ENCODE data around the gene COL8A2.
"Not testable (repeated sequence)": the region's sequence is repeated elsewhere in the genome, so short reads cannot be mapped to it uniquely, and the experiment has no call there.

Gene COL8A2

DNA sequence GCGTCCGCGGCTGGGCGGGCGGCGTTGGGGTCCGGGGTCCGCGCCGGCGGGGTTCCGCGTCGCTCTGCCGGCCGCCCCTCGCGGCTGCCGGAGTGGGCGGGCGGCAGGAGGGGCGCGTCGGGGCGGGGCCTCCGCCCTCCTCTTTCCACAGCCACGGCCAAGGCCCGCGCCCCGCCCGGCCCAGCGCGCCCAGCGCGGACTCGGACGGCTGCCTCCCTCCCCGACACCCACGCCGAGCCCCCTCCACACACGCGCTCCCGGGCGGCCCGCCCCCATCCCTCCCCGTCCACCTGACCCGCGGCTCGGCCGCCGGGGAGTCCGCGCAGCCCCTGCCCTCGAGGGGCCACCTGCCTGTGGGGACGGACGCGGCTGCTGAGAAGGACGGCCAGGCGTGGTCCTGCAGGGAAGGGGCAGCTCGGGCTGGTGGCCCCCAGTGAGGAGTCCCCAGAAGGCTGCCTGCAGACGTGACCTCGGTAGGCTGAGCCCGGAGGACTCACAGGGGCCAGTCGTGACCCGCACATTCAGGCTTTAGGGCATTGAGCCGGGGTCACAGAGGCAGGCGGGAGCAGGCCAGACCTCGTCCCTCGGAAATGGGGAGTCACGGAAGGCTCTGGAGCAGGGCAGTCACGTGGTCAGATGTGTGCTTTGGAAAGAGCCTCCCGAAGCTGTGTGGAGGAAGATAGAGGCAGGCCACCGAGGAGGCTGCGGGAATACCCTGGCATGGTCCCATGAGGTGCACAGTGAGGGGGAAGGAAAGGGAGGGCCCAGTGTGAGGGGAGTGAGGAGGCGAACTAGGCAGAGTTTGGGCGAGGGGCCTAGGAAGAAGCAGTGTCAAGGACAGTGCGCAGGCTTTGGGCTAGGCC is at the start of gene COL8A2:
COL8A2 (minus strand) TSS at position 94 of the 863 bp plus-strand sequence. CDS start 24,980 bp downstream, outside the sequence.
- no peak for DNase-seq (ENCODE audit: low read depth in 2 of 2)

DNA sequence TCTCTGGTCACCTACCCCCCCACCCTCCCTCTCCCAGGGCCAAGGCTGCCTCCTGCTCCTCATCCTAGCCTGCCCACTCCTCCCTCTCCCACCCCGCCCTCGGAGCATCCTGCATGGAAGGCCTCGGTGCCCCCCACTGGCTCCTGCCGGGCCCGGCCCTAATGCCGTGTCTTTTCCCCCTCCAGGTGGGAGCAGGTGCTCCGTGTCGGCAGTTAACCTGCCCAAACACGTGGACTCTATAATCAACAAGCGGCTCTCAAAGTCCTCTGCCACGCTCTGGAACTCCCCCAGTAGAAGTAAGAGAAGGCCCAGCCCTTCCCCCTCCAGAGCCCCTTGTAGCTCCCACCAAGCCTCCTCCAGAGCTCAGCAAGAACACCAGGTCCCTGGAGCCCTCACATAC is 49.7 kb upstream of the COL8A2 start:
- DNase-seq (ENCODE audit: low read depth in 2 of 2) = no peak

DNA sequence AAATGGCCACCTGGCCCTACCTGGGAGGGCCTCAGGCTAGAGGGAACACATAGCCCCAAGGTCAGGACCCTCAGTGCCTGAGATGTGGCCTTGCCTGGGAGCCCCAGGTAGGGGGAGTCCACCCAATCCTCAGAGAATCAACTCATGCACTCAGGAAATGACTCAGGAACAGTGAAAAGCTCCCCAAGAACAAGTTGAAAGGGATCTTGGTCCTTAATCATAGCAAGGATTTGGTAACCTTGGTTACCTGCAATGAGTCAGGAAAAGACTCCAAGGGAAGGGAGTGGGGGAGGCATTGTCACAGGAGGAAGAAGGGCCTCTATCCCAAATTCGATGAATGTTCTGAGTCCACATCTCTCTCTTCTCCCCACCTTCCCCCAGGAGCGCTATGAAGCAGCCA is 48.0 kb upstream of the COL8A2 start:
- DNase-seq (ENCODE audit: low read depth in 2 of 2) = no peak

DNA sequence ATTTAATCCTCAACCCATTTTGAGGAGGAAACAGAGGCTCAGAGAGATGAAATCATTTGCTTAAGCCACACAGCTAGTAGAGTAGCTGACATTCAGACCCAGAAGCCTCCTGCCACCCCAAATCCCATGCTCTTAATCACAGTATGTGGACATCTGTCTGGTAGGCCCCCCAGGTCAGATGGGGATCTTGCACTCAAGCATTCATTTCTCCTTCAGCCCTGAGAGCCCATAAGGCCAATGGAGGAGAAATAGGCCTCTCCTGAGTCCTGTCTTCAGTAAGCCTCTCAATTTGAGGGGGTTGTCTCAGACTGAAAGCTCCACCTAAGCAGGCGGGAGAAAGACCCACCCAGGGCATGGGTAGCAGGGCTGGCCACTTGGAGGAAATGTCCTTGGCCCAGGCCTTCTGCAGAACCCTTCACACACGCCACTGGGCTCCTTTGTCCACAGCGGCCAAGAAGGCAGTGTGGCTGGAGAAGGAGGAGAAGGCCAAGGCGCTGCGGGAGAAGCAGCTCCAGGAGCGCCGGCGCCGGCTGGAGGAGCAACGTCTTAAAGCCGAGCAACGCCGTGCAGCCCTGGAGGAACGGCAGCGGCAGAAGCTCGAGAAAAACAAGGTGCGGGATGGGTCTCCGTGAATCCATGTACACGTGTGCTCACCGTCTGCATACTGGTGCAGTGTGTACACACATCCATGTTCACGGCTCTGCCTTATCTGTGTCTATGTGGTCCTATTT is 47.2 kb upstream of the COL8A2 start:
- no peak for DNase-seq (ENCODE audit: low read depth in 2 of 2)

DNA sequence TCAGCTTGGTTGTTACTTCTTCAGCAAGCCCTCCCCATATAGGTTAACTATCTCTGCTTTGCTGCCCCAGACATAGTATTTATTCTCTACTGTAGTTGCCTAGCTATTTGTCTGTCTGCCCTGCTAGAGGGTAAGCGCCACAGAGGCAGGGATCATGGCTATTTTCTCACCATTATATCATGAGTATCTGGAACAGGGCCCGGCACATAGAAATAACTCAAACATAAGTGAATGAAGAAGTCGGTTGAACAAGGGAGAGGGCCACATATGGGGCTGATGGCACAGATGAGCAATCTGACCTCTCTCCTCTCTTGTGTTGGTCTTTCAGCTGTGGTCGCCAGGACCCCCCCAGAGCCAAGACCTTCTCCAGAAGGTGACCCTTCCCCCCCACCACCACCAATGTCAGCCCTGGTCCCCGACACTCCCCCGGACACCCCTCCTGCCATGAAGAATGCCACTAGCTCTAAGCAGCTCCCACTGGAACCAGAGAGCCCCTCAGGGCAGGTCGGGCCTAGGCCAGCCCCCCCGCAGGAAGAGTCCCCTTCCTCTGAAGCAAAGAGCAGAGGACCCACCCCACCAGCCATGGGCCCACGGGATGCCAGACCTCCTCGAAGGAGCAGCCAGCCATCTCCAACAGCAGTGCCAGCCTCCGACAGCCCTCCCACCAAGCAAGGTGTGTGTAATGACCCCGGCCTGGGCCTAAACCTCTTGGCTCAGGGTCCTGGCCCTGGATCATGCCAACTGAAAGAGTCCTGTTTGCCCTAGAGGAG is 45.8 kb upstream of the COL8A2 start:
- DNase-seq (ENCODE audit: low read depth in 2 of 2) = no peak

DNA sequence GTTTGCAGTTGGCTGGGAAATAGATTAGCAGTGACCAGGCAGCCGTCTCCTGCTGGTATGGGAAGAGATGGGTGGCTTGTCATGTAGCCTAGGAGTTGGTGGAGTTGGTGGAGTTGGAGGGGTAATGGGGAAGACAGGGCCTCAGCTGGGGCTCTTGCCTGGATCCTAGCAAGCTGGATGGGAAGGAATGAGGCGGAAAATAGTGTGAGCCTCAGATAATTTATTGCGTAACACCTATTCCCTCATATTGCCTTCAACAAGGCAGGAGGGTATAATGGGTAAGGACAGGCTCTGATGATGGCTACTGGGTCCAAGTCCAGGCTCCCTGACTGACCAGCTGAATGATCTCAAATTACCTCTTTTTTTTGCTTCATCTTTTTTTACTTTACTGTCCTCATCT is 43.5 kb upstream of the COL8A2 start:
- DNase-seq (ENCODE audit: low read depth in 2 of 2) = no peak

DNA sequence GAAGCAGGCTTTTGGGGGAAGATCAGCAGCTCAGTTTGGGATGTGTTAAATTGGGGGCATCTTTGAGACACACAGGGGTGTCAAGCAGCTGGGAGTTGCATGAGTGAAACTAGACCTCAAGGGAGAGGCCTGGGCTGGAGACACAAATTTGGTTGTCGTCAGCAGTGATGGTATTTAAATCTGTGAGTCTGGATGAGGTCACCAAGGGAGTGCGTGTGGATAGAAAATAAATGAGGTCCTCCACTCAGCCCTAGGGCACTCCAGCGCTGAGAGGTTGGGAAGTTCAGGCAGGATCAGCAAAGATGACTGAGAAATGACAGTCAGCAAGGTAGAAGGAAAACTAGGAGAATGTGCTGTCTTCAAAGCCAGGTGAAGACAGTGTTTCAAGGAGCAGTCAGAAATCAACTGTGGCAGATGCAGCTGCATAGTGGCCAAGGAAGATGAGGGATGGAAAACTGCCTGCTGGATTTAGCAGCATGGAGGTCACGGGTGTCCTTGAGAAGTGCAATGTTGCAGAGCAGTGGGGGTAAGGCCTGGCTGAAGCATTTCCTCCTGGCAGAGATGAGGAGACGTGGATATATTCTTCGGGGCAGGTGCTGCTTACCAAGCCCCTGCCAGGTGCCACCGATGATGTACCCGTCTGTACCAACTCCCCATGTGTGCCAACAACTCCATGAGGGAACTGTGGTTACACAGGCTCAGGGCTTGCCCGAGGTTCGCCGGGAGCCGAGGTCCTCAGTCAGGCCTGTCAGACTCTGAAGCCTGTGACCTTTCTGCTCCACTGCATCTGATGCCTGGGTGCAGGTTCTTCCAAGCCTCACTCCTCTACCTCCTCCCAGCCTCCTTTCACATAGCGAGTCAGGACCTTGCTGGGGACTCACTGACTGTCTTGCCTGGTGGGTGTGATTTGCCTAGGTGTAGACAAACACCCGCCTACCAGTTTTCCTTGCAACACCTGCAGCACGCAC is 42.2 kb upstream of the COL8A2 start:
- DNase-seq (ENCODE audit: low read depth in 2 of 2) = no peak

DNA sequence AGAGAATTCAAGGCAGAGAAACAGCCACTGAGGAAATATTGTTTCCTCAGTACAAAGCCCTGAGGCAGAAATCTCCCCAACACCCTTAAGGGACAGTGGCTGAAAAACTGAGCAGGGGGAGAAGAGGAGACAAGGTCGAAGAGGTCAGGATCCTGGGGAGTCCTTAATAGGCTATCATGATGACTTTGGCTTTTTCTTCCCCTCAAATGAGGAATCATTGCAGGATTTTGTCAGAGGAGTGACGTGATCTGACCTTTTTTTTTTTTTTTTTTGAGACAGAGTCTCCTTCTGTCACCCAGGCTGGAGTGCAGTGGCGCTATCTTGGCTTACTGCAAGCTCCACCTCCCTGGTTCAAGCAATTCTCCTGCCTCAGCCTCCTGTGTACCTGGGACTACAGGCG is 41.1 kb upstream of the COL8A2 start:
- DNase-seq (ENCODE audit: low read depth in 2 of 2) = no peak

DNA sequence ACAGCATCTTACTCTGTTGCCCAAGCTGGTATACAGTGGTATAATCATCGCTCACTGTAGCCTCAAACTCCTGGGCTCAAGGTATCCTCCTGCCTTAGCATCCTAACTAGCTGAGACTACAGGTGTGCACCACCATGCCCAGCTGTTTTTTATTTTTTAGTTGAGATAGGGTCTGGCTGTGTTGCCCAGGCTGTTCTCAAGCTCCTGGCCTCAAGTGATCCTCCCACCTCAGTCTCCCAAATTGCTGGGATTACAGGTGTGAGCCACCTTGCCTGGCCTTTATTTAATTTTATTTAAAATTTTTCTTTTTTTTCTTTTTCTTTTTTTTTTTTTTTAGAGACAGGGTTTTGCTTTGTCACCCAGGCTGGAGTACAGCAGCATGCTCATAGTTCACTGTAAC is 40.1 kb upstream of the COL8A2 start:
- no peak for DNase-seq (ENCODE audit: low read depth in 2 of 2)

DNA sequence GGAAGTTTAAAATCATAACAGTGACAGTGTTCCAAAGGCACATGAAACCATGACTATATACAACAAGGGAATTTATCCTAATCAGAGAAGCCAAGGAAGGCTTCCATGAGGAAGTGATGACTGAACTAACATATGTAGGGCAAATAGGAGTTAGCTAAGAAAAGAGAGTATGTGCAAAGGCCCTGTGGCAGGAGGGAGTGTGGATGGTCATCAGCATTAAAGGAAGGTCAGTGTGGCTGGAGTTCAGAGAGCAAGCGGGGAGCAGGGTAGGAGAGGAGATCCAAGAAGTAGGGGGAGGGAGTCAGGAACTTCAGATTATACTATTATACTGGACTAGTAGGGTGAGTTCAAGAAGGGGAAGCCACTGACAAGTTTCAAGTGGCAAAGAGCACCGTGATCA is 39.3 kb upstream of the COL8A2 start:
- DNase-seq (ENCODE audit: low read depth in 2 of 2) = no peak

DNA sequence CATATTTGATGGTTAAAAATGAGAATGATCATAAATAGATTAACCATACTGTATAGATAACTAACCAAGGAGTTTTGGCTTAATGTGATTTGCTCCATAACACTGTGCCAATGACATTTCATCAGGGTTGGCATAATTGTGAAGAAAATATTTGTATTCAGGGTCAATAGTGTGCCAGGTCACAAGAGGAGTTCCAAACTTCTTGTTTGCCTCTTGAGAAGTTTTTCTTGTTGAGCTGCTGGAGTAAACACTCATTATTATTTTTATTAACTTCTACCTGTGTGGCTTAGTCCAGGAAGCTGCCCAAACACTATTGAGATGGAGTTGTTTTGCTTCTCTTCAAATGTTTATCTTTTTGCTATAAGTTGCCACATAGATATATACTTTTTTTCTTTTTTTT is 38.4 kb upstream of the COL8A2 start:
- no peak for DNase-seq (ENCODE audit: low read depth in 2 of 2)

DNA sequence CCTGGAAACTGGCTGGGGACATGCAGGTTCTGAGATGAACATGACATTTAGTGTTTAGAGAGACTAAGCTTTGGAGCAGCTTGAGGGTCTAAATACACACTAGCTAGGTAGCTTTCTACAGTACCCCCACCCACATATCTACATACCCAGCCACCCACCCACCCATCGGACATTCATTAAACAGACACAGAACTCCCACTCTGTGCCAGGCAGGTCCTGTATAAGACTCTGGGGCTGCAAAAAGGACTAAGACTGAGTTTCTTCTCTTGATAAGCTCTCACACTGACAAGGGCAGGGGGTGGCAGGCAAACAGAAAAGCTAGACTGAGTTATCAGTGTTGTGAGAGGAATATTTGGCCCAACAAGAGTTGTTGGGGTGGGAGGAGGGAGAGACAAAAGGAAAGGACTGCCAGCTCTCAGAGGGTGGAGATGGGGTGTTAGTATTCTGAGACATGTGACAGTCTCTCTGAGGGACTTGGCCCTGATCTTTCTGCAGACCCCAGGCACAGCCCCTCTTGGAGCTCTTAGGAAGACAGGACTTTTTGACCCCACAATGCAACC is 37.7 kb upstream of the COL8A2 start:
- DNase-seq (ENCODE audit: low read depth in 2 of 2) = no peak

DNA sequence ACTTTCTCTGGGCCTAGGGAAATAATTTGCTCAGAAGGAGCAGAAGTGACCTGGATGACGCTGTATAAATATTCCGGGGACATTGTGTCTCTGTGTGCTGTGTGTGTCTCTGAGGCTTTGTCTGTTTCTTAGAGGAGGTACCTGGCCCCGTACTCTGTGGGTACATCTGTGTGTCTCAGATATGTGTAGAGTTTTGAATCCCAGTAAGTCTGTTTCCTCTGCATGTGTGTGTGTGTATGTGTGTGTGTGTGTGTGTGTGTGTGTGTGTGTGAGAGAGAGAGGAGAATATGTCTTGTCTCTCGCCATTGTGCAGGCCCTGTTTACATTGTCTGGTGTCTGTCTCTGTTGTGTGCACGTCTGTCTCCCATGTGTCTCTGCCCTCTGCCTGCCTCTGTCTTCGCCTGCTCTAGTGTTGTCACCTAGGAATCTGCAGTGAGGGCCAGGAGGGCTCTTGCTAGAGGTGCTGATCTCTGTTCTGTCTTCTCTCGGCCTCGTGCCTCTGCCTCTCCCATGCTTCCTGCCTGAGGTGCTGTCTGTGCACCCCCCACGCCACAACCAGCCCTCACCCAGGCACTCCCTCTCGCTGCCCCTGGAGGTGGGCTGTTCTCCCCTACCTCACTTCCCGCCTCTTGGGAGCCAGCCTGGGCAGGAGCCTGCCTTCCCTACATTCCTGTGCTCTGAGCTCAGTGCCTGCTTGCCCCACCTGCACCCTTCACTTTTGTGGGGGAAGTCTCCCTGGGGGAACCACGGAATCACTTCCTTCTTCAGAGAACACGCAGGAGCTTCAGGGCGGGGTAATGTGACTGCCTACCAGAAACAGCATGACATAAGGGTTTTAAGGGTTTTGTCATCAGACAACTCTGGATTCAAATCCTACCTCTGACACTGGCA is 36.9 kb upstream of the COL8A2 start:
- no peak for DNase-seq (ENCODE audit: low read depth in 2 of 2)

DNA sequence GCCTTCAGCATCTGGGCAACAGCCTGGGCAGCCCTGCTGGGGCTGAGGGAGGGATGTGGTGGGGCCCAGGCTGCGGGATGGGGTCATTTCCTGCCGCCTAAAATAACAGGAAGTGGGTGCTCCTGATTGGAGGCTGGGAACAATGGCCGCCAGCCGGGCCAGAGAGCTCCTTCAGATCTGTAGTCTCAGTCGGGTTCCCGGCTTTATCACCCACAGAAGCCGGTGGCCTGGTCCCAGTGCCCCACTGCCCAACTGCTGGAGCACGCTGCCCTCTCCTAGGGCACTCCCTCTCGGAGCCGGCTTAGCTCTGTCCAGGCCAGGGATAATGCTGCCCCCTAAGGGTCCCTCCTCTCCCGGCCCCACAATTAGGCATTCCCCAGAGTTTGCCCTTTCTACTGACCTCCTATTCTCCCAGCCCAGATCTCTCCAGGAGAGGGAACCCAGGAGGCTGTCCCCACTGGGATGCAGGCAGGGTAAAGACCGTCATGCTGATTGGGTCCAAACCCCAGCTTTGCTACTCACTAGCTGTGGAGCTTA is 36.0 kb upstream of the COL8A2 start:
- no peak for DNase-seq (ENCODE audit: low read depth in 2 of 2)

DNA sequence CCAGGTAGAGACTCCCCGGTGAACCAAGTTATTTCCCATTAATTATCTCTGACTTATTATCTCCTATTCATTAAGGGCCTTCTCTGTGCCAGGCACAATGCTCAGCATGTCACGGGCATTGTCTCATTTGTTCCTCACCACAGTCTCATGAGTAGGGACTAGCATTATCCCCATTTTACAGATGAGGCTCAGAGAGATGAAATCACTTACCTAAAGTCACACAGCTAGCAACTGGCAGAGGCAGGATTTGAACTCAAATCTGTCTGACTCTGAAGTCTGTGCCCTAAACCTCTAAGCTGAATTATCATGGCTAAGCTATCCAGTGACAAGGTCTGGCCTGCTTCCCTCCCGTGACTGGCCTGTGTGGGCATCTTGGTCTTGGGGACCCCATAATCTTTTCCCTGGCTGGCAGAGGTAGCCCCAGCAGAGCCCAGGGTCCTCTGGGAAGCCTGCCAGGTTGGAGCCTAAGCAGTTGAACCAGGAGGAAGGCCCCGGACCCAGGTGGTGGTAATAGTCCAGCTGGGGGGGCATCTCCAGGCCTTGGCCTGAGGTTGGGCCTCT is 35.4 kb upstream of the COL8A2 start:
- DNase-seq (ENCODE audit: low read depth in 2 of 2) = no peak

DNA sequence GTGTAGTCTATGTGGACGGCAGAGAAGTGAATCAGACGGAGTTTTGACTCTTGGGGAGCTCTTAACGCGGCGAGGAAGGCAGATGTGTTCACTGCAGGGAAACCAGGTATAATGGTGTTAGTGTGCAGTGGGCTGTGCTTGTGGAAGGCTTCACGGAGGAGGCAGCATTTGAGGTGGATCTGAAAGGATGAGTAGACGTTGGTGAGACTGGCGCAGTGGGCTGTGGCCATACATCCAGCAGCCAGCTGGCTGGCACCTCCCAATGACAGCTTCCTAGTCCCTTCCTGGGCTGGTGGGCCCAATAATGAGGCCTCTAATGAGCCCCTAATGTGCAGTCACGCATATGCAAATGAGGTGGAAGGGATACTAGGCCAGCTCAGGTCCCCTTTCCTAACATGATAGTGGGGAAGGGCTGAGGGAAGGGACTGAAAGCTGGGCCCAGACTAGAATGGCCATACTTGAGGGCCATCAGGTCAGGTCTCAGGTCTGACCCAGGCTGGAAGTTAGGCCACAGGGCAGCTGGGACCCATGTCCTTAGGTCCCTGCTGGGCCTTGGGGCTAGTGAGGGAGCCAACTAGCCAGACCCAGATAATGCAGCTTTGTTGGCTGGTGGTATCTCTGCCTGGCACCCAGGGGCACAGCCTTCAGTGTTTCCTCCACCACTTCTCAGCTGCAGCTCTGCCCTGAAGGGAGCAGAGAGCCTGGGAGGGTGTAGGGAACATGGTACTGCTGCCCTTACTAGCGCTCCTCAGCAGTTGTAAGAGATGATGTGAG is 34.8 kb upstream of the COL8A2 start:
- no peak for DNase-seq (ENCODE audit: low read depth in 2 of 2)

DNA sequence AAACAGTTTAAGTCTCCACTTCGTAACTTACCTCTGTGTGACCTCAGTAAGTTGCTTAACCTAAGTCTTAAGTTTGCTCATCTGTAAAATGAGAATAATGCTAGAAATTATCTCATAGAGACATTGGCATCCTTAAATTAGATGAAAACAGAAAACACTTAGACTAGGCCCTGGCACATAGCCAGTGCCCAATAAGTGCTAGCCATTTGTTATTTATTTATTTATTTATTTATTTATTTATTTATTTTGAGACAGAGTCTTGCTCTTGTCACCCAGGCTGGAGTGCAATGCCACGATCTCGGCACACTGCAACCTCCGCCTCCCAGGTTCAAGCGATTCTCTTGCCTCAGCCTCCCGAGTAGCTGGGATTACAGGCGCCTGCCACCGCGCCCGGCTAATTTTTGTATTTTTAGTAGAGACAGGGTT is 33.8 kb upstream of the COL8A2 start:
- DNase-seq (ENCODE audit: low read depth in 2 of 2) = not testable (repeated sequence)
